Amniotic stem cell (primary cell): ENCODE data around the gene ITSN2.

ENCODE experiments used
- DNase-seq: peaks from one replicate; lab custom pipeline; 2025; lab: John Stamatoyannopoulos, UW

Gene ITSN2

GRCh38 chr2:24176326-24176725 is 184.0 kb downstream of the ITSN2 start:
- DNase-seq = no peak

- DNase-seq = no peak
Observed at GRCh38 chr2:24175631-24176187, 184.6 kb downstream of the ITSN2 start.

- DNase-seq = no peak
Observed at GRCh38 chr2:24174851-24175277, 185.5 kb downstream of the ITSN2 start, which contains the start of gene FAM228A. FAM228A (plus strand) TSS chr2:24175053; CDS start chr2:24175481, 428 bp downstream.

GRCh38 chr2:24169023-24169422 is 191.3 kb downstream of the ITSN2 start:
- DNase-seq = no peak

GRCh38 chr2:24164416-24164973 is 195.8 kb downstream of the ITSN2 start:
- DNase-seq = no peak

- no peak for DNase-seq
Observed at GRCh38 chr2:24163601-24164000, 196.7 kb downstream of the ITSN2 start.

GRCh38 chr2:24163186-24163585 is 197.2 kb downstream of the ITSN2 start:
- no peak for DNase-seq

- DNase-seq = no peak
Observed at GRCh38 chr2:24162494-24162893, 197.8 kb downstream of the ITSN2 start.

GRCh38 chr2:24160761-24161160 is 199.6 kb downstream of the ITSN2 start:
- no peak for DNase-seq

- no peak for DNase-seq
Observed at GRCh38 chr2:24159708-24160107, 200.6 kb downstream of the ITSN2 start.

- no peak for DNase-seq
Observed at GRCh38 chr2:24158131-24158530, 202.2 kb downstream of the ITSN2 start.

GRCh38 chr2:24153478-24153877 is 206.9 kb downstream of the ITSN2 start:
- no peak for DNase-seq
